Activated naive CD4-positive, alpha-beta T cell treated with anti-CD3 and anti-CD28 coated beads for 36 hours (primary cell): ENCODE data around the gene CYB5R4. TPM values are rescaled to one million over a fixed set of nuclear protein-coding genes. Genes with fewer than 3 reads are reported as not detected.

ENCODE experiments used
- CTCF ChIA-PET: fragments of 350-600 bp; sonication (Branson Sonifier 250); formaldehyde crosslinking; loops from one replicate; lab custom pipeline; 2021; ENCODE audit warnings: antibody characterized with exemption; lab: Charles Lee
- DNase-seq: peaks from one replicate; pipeline ENCODE4 v3.0.0-alpha.2; 2020
- H3K27ac Mint-ChIP-seq: one replicate; pipeline ENCODE4 v1.8.0; 2021; ENCODE audit warnings: mild to moderate bottlenecking, mixed read lengths
- H3K27me3 Mint-ChIP-seq: one replicate; pipeline ENCODE4 v1.8.0; 2021; ENCODE audit warnings: low read depth, mixed read lengths
- H3K36me3 Mint-ChIP-seq: one replicate; pipeline ENCODE4 v1.8.0; 2021; ENCODE audit warnings: low read depth, mixed read lengths
- H3K4me1 Mint-ChIP-seq: one replicate; pipeline ENCODE4 v1.8.0; 2021; ENCODE audit warnings: low read depth, mixed read lengths
- H3K4me3 Mint-ChIP-seq: one replicate; pipeline ENCODE4 v1.8.0; 2021; ENCODE audit warnings: mild to moderate bottlenecking, moderate library complexity, mixed read lengths
- H3K9me3 Mint-ChIP-seq: one replicate; pipeline ENCODE4 v1.8.0; 2021; ENCODE audit warnings: mixed read lengths
- intact Hi-C: fragments of 100-400 bp; cut with micrococcal nuclease; formaldehyde crosslinking; loops from one replicate; pipeline ENCODE4 v1.15.1; 2023
- total RNA-seq, 2 experiments: library from RNA; stranded (reverse); gene quantifications; one replicate each; pipeline ENCODE4 v1.2.3, GENCODE V29; 2021

Gene CYB5R4
- total RNA-seq, 2 experiments from 2014 or later, result 23.5 to 24.5 TPM

DNA sequence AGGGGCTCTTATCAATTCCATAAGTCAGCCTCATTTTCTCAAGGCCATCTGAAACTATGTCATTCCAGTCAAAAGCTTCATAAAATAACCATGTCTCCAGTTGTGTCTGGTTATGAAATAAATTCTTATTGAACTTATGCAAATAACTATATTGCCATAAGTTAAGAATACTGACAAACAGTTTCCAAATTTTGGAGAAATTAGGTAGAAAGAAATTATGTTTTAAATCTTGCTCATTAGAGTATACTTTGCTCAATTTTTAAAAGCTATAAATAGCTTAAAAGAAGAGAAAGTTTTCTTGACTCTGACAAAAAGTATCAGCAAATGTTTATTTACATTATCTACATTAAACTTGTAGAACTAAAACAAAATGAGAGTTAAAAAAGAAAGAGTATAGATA lies 111.1 kb downstream of the CYB5R4 start:
- no peaks in the 10 kb centered on the region for H3K4me1 Mint-ChIP-seq
- no peak for DNase-seq
- H3K4me3 Mint-ChIP-seq, result no peak overlapping the region
- no peak overlapping the region for H3K27ac Mint-ChIP-seq
- intact Hi-C loops, result no loop called here
- peaks cover 7% of the 10 kb centered on the region for H3K36me3 Mint-ChIP-seq
- H3K27me3 Mint-ChIP-seq, result no peaks in the 10 kb centered on the region
- CTCF ChIA-PET, result interaction anchor here (0.6 kb wide), 1 partner anchor 76 kb away, joined by 3 read pairs; no protein-coding TSS in a partner anchor
- peaks cover 27% of the 10 kb centered on the region for H3K9me3 Mint-ChIP-seq

DNA sequence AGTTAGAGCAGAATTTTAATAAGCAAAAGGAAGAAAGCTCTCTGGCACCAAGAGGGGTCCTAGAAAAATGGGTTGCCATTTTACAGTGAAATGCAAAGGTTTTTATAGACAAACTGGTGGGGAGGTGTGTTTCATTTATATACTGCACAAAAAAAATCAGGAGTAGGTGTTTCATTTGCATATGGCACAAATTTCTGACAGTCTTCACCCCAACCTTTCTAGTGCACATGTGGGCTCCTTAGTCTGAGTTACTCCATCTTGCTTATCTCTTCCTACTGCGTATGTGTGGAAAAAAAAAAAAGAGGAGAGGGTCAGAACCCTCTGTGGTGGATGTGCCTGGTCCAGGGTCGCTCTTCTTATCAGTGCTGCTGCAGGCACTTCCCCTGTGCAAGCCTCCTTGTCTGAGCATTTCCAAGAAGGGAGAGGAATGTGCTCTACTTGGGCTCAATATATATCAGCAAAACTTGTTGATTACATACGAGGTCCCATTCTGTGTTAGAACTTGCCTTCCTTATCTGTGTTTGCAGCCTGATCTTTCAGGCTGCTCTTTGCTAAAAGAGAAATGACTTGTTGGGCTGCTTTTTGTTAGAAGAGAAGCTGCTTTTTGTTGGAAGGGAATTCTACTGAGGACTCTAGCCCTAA lies 115.0 kb downstream of the CYB5R4 start:
- H3K27ac Mint-ChIP-seq, result no peak overlapping the region
- DNase-seq, result no peak
- CTCF ChIA-PET, result interaction anchor here (0.8 kb wide), 1 partner anchor 9 kb away, joined by 3 read pairs; no protein-coding TSS in a partner anchor
- no peaks in the 10 kb centered on the region for H3K27me3 Mint-ChIP-seq
- H3K4me3 Mint-ChIP-seq, result no peak overlapping the region
- intact Hi-C loops, result no loop called here
- no peaks in the 10 kb centered on the region for H3K4me1 Mint-ChIP-seq
- H3K9me3 Mint-ChIP-seq, result peaks cover 6% of the 10 kb centered on the region
- peaks cover 2% of the 10 kb centered on the region for H3K36me3 Mint-ChIP-seq

DNA sequence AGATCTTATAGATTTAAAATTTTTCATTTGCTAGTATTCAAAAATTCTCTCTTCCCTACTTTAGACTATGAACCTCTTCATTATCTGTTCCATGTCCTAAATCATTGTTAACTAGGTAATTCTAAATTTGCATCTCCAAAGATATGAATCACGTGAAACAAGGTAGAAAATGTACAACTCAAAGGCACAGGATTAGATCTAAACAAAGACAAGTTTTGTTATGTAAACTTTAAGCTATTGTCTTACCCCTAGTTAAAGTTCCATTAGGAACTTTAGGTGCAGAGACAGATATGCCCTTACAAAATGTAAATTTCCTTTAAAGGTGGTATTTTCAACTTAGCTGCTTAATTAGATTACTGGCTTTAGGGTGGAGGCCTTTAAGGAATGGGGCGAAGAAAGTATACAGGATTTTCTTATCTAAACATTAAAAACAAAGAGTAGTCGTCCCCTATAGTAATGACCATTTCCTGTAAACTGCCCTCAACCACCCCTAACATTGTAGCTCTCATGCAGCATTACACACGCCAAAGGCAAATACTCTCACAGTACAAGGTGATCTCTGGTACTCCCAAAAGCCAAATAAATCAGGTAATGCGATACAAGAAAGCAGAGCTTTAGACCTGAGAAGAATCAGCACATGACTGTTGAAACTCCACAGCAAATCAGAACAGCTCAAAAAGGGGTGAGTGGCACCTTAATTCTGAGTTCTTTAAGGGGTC lies 116.7 kb downstream of the CYB5R4 start:
- Mint-ChIP-seq H3K9me3 (peaks cover 2% of the 10 kb centered on the region), H3K36me3 (no peaks in the 10 kb centered on the region), H3K4me3 (no peak overlapping the region), H3K27me3 (no peaks in the 10 kb centered on the region), H3K27ac (no peak overlapping the region), H3K4me1 (no peaks in the 10 kb centered on the region)
- intact Hi-C loops, result no loop called here
- DNase-seq, result no peak
- CTCF ChIA-PET, result interaction anchor here (0.6 kb wide), 1 partner anchor 342 kb away, joined by 3 read pairs; no protein-coding TSS in a partner anchor

DNA sequence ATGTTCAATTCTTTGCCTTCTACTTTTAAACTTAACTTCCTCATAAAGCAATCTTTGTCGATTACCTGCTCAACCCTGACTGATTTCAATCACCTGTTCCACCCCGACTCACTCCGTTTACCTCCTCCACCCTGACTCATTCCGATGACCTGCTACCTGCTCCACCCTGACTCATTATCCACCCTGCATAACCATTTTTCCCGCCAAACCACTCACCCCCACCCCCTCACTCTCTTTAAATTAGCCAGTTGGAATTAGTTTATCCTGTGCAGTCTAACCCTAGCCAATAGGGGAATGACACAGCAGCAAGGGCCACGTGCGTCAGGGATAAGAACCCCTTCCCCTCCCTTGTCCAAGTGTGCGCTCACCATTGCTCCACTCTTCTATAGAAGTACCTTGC lies 117.4 kb downstream of the CYB5R4 start:
- H3K9me3 Mint-ChIP-seq, result peaks cover 2% of the 10 kb centered on the region
- no peak overlapping the region for H3K4me3 Mint-ChIP-seq
- H3K27ac Mint-ChIP-seq, result no peak overlapping the region

DNA sequence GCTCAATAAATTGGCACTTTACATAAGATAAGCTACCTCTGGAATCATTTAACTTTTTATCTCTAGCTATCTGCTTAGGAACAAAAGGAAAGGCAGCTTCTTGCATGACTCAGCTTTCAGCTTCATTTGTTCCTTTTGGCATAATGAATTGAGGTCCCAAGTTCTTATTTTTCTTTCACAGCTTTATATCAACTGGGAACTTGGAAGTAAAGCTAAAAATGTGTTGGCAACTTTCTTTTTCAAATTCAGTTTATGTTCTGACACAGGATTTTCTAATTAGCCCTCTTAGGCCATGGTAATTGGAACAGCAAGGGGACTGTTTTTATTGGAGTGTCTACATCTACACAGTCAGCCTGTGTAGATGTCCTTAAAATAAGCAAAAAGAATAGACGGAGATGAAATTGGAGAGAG lies 118.8 kb downstream of the CYB5R4 start:
- no peak overlapping the region for H3K27ac Mint-ChIP-seq
- H3K27me3 Mint-ChIP-seq, result no peaks in the 10 kb centered on the region
- H3K4me1 Mint-ChIP-seq, result no peaks in the 10 kb centered on the region
- no peaks in the 10 kb centered on the region for H3K9me3 Mint-ChIP-seq
- intact Hi-C loops, result no loop called here
- CTCF ChIA-PET, result interaction anchor here (0.7 kb wide), 1 partner anchor 252 kb away, joined by 3 read pairs; no protein-coding TSS in a partner anchor
- no peak for DNase-seq
- no peak overlapping the region for H3K4me3 Mint-ChIP-seq
- H3K36me3 Mint-ChIP-seq, result no peaks in the 10 kb centered on the region

More for the DNA sequence above, 117.4 kb downstream of the CYB5R4 start:
- no peaks in the 10 kb centered on the region for H3K36me3 Mint-ChIP-seq
- H3K4me1 Mint-ChIP-seq, result no peaks in the 10 kb centered on the region
- CTCF ChIA-PET, result no interaction called here
- intact Hi-C loops, result no loop called here
- DNase-seq, result no peak
- no peaks in the 10 kb centered on the region for H3K27me3 Mint-ChIP-seq

DNA sequence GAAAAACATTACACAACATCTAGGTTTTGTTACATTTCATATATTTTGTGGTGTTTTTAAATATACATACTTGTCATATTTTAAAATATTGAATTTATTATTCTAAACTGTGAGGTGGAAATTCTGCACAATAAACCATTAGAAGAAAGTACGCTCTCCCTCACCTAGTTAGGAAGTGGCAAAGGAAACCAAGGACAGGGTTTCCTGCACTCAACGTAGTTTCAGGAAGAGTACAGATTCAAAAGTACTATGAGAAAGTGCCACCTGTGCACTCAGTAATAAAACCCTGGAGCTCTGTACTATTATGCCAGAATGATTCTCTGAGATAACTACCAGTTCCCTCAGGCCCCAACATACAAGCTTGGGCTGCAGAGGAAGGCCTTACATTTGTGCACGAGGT lies 119.5 kb downstream of the CYB5R4 start:
- CTCF ChIA-PET, result no interaction called here
- no peaks in the 10 kb centered on the region for H3K36me3 Mint-ChIP-seq
- H3K27ac Mint-ChIP-seq, result no peak overlapping the region
- intact Hi-C loops, result no loop called here
- no peak overlapping the region for H3K4me3 Mint-ChIP-seq
- no peaks in the 10 kb centered on the region for H3K9me3 Mint-ChIP-seq
- no peaks in the 10 kb centered on the region for H3K4me1 Mint-ChIP-seq
- no peak for DNase-seq
- H3K27me3 Mint-ChIP-seq, result no peaks in the 10 kb centered on the region

- no peaks in the 10 kb centered on the region for H3K27me3 Mint-ChIP-seq
- no peaks in the 10 kb centered on the region for H3K36me3 Mint-ChIP-seq
- DNase-seq, result no peak
- intact Hi-C loops, result no loop called here
- H3K4me3 Mint-ChIP-seq, result no peak overlapping the region
- CTCF ChIA-PET, result interaction anchor here (0.6 kb wide), 1 partner anchor 10 kb away, joined by 3 read pairs; no protein-coding TSS in a partner anchor
- H3K9me3 Mint-ChIP-seq, result no peaks in the 10 kb centered on the region
- no peaks in the 10 kb centered on the region for H3K4me1 Mint-ChIP-seq
- H3K27ac Mint-ChIP-seq, result no peak overlapping the region
Observed at GRCh38 chr6:83984411-83984810, 124.9 kb downstream of the CYB5R4 start.

GRCh38 chr6:83985308-83985713 lies 125.8 kb downstream of the CYB5R4 start:
- Mint-ChIP-seq H3K4me1 (no peaks in the 10 kb centered on the region), H3K4me3 (no peak overlapping the region), H3K27me3 (no peaks in the 10 kb centered on the region), H3K9me3 (no peaks in the 10 kb centered on the region), H3K36me3 (no peaks in the 10 kb centered on the region), H3K27ac (no peak overlapping the region)
- intact Hi-C loops, result no loop called here
- CTCF ChIA-PET, result no interaction called here
- DNase-seq, result no peak

GRCh38 chr6:83985715-83986114 lies 126.2 kb downstream of the CYB5R4 start:
- CTCF ChIA-PET, result no interaction called here
- intact Hi-C loops, result no loop called here
- DNase-seq, result no peak
- H3K4me3 Mint-ChIP-seq, result no peak overlapping the region
- no peaks in the 10 kb centered on the region for H3K36me3 Mint-ChIP-seq
- no peaks in the 10 kb centered on the region for H3K27me3 Mint-ChIP-seq
- no peak overlapping the region for H3K27ac Mint-ChIP-seq
- H3K9me3 Mint-ChIP-seq, result no peaks in the 10 kb centered on the region
- H3K4me1 Mint-ChIP-seq, result no peaks in the 10 kb centered on the region

GRCh38 chr6:83998021-83998584 lies 138.6 kb downstream of the CYB5R4 start:
- Mint-ChIP-seq H3K27me3 (peaks cover 11% of the 10 kb centered on the region), H3K27ac (no peak overlapping the region), H3K36me3 (peaks cover 2% of the 10 kb centered on the region), H3K4me3 (no peak overlapping the region), H3K9me3 (peaks cover 4% of the 10 kb centered on the region), H3K4me1 (no peaks in the 10 kb centered on the region)
- DNase-seq, result no peak
- intact Hi-C loops, result no loop called here
- CTCF ChIA-PET, result no interaction called here

- DNase-seq, result no peak
- H3K4me1 Mint-ChIP-seq, result no peaks in the 10 kb centered on the region
- CTCF ChIA-PET, result interaction anchor here (0.6 kb wide), 1 partner anchor 15 kb away, joined by 3 read pairs; no protein-coding TSS in a partner anchor
- no peak overlapping the region for H3K27ac Mint-ChIP-seq
- H3K4me3 Mint-ChIP-seq, result no peak overlapping the region
- no peaks in the 10 kb centered on the region for H3K9me3 Mint-ChIP-seq
- no peaks in the 10 kb centered on the region for H3K36me3 Mint-ChIP-seq
- H3K27me3 Mint-ChIP-seq, result peaks cover 16% of the 10 kb centered on the region
- intact Hi-C loops, result no loop called here
Observed at GRCh38 chr6:84001119-84001518, 141.6 kb downstream of the CYB5R4 start.

- Mint-ChIP-seq H3K36me3 (no peaks in the 10 kb centered on the region), H3K27ac (no peak overlapping the region), H3K4me3 (no peak overlapping the region), H3K27me3 (peaks cover 18% of the 10 kb centered on the region), H3K4me1 (no peaks in the 10 kb centered on the region), H3K9me3 (no peaks in the 10 kb centered on the region)
- CTCF ChIA-PET, result no interaction called here
- intact Hi-C loops, result no loop called here
- DNase-seq, result no peak
Observed at GRCh38 chr6:84002226-84002625, 142.7 kb downstream of the CYB5R4 start.
